NCI-H1105 treated with DMSO at 0.1 percent for 48 hours (cell line): Measurements from ENCODE around the gene STX12.
A peak's percentile ranks its signal among the peaks of the same experiment; 100 is the strongest.

ENCODE experiments used
- DNase-seq: peaks from one replicate; lab custom pipeline; 2025; lab: John Stamatoyannopoulos, UW

The STX12 gene

GRCh38 chr1:27772932-27773825 is at the start of gene STX12:
TSS of gene STX12 (plus strand) at chr1:27773219. CDS start at chr1:27773308, 89 bp downstream.
- DNase-seq, result peak; percentile 95

- peak; percentile 88 for DNase-seq
Observed at GRCh38 chr1:27724961-27725373, 48.1 kb upstream of the STX12 start.

- peak; percentile 99 for DNase-seq
Observed at GRCh38 chr1:27725374-27726172, 47.4 kb upstream of the STX12 start, which contains the start of gene FAM76A. TSS of gene FAM76A (plus strand) at chr1:27725961. CDS start at chr1:27726081, 120 bp downstream.

- no peak for DNase-seq
Observed at GRCh38 chr1:27726173-27727044, 46.6 kb upstream of the STX12 start.

DNA sequence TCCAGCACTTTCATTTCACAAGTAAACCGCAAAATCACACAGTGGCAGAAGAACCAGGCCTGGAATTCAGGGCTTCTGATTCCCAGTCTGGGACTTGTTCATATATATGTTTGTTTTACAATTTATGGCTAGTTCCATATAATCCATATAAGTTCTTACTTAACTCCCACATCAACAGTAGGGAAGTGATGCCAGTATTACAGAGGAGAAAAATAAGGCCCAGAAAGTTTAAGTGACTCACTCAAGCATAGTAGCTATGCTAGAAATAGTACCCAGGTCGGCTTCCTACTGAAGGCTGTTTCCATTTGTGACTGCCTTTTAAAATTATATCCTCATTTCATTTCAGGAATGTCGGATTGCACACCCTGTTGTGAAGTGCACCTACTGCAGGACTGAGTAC is 45.9 kb upstream of the STX12 start:
- DNase-seq, result no peak

- no peak for DNase-seq
Observed at GRCh38 chr1:27736252-27736651, 36.8 kb upstream of the STX12 start.

DNA sequence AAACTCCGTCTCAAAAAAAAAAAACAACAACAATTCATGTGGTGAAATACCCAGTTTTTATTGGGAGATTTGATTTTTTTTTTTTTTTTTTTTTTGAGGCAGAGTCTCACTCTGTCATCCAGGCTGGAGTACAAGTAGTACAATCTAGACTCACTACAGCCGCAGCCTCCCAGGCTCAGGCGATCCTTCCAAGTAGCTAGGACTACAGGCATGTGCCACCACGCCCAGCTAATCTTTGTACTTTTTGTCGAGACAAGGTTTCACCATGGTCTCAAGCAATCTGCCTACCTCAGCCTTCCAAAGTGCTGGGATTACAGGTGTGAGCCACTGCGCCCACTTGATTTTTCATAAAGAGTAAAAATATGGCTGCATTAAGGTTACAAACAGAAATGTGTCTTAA is 31.9 kb upstream of the STX12 start:
- DNase-seq, result no peak

GRCh38 chr1:27744556-27744955 is 28.5 kb upstream of the STX12 start:
- DNase-seq, result no peak

DNA sequence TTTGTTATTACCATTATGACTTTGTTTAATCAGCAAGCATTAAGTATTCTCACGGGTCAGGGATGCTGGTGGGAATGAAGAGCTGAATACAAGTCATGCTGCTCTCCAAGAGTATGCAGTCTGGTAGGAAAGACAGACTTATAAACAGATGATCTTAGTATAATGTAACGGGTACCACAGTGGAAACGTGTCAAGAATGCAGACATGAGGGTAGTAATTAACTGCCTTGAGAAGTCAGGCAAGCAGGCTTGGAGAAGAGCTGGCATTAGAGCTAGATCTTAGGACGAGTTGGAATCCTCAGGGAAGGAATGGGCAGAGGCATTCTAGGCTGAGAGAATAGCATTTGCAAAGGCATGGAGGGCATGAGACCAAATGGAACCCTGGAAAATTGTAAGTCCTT is 27.6 kb upstream of the STX12 start:
- DNase-seq, result no peak

- DNase-seq, result no peak
Observed at GRCh38 chr1:27752360-27752759, 20.7 kb upstream of the STX12 start.

GRCh38 chr1:27755286-27755685 is 17.7 kb upstream of the STX12 start:
- no peak for DNase-seq

GRCh38 chr1:27755865-27756264 is 17.2 kb upstream of the STX12 start:
- no peak for DNase-seq

DNA sequence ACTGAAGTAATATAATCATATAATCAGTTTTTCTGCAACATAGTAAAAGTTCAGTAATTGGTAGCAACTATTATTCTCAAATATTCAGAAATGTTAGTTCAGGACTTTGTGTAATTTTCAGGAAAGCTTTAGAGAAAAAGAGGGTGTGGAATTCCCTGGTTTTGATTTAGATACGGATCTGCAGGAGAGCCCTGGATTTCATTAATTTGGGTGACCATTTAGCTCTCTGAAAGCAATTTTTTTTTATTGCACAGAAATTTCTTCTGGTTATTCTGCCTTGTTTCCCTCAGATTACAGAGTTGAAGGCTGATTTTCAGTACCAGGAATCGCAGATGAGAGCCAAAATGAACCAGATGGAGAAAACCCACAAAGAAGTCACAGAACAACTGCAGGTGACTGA is 13.8 kb upstream of the STX12 start:
- no peak for DNase-seq

DNA sequence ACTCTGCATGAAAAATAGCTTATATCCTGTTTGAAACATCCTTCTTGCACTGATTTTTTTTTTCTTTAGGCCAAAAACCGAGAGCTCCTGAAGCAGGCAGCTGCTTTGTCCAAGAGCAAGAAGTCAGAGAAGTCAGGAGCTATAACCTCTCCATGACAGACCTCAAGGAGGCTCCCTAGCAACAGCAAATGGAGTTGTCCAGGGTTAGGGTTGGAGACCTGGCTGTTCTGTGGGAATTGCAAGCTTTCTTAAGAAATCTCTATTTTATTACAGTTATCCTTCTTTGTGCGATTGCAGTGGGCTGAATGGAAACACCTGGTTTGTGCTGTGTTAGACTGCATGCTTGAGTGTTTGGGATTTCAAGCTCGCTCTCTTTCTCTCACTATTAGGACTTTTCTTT is 12.6 kb upstream of the STX12 start:
- DNase-seq, result no peak

GRCh38 chr1:27762033-27762432 is 11.0 kb upstream of the STX12 start:
- no peak for DNase-seq

GRCh38 chr1:27763358-27763757 is 9.7 kb upstream of the STX12 start:
- no peak for DNase-seq

DNA sequence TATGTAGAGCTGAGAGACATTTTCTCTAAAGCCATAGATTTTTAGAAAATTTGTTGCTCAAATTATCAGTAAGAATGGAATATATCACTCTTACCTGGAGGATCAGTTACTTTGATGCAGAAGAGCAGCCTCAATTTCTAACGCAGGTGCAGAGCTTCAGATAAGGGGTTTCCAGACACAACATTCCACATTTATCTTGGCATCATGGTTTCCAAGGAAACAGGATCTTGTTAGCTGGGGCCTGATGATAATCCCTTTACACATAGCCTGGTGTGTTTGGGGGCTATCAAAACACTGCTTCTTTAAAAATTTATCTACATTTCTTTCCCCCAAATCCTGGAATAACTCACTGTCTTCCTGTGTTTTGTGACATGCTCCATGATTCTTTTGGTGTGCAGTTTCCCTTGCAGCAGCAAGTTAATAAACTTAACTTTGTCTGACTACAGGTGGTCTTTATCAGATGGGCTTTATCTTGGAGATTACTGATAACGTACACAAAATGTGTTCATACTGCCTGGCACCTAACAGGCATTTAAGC is 2.7 kb upstream of the STX12 start:
- DNase-seq, result no peak

GRCh38 chr1:27772036-27772931 is 735 bp upstream of the STX12 start:
- no peak for DNase-seq

GRCh38 chr1:27773826-27774445 is 917 bp downstream of the STX12 start:
- no peak for DNase-seq

GRCh38 chr1:27774654-27775053 is 1.6 kb downstream of the STX12 start:
- no peak for DNase-seq
